ENCODE results near the gene PPFIA1. TPM values are rescaled to one million over a fixed set of nuclear protein-coding genes. Genes with fewer than 3 reads are reported as not detected.

Gene PPFIA1
- polyA plus RNA-seq, 1 of the 3 experiments (the other 2 are of a cell fraction) = 37.4 TPM

GRCh38 chr11:70427436-70427835 is 156.9 kb downstream of the PPFIA1 start:
- no peaks in the 10 kb centered on the region for H3K4me1 ChIP-seq (ENCODE audit: control insufficient read depth in 1 of 2, insufficient read depth in 2 of 2, low read depth in 1 of 2, low read length in 1 of 2)
- no peaks in the 10 kb centered on the region for H3K27me3 ChIP-seq (ENCODE audit: insufficient read depth)
- 96% methylated on average over 9 of the region's 11 CpGs for WGBS (ENCODE audit: low lambda C conversion rate)
- H3K4me3 ChIP-seq (ENCODE audit: low read depth in 2 of 2, low read length in 1 of 2) = no peak overlapping the region
- H3K9ac ChIP-seq = no peak overlapping the region
- H3K79me2 ChIP-seq (ENCODE audit: insufficient read depth) = peaks cover 16% of the 10 kb centered on the region; the same call in 1 of the 2 replicates
- H3K36me3 ChIP-seq (replicated peaks in 1 of 2; ENCODE audit: control insufficient read depth in 1 of 2, insufficient read depth in 2 of 2, low read length in 1 of 2) = peaks cover 46 to 74% of the 10 kb centered on the region in 2 experiments
- no peaks in the 10 kb centered on the region for H3F3A ChIP-seq (replicated peaks; ENCODE audit: insufficient read depth)
- no peaks in the 10 kb centered on the region for H3K9me2 ChIP-seq
- no peaks in the 10 kb centered on the region for H3K9me3 ChIP-seq
- DNase-seq = no peak
- TF ChIP-seq GATA2 (CRISPR knock-in tag; IDR thresholded peaks at IDR 0.05) = no peak
- TF ChIP-seq, protein P1, sequence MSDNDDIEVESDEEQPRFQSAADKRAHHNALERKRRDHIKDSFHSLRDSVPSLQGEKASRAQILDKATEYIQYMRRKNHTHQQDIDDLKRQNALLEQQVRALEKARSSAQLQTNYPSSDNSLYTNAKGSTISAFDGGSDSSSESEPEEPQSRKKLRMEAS (IDR thresholded peaks at IDR 0.05; ENCODE audit: low read depth) = no peak
- TF ChIP-seq CTCF (IDR thresholded peaks at IDR 0.05) = no peak
- TF ChIP-seq TCF12 (IDR thresholded peaks at IDR 0.05) = no peak
- no peak for TF ChIP-seq SMC3 (IDR thresholded peaks at IDR 0.05; ENCODE audit: low read depth, low read length)
- no peak for TF ChIP-seq MXI1 (IDR thresholded peaks at IDR 0.05; ENCODE audit: low read depth, low read length)
- TF ChIP-seq ELF1 (IDR thresholded peaks at IDR 0.05) = no peak
- TF ChIP-seq, protein P2, sequence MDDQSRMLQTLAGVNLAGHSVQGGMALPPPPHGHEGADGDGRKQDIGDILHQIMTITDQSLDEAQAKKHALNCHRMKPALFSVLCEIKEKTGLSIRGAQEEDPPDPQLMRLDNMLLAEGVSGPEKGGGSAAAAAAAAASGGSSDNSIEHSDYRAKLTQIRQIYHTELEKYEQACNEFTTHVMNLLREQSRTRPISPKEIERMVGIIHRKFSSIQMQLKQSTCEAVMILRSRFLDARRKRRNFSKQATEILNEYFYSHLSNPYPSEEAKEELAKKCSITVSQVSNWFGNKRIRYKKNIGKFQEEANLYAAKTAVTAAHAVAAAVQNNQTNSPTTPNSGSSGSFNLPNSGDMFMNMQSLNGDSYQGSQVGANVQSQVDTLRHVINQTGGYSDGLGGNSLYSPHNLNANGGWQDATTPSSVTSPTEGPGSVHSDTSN (IDR thresholded peaks at IDR 0.05) = no peak
- TF ChIP-seq RFX5 (IDR thresholded peaks at IDR 0.05; ENCODE audit: low read length) = no peak
- no peak for TF ChIP-seq TAF1 (IDR thresholded peaks at IDR 0.05; ENCODE audit: borderline replicate concordance, low read depth, low read length)
- TF ChIP-seq EZH2phosphoT487 (IDR thresholded peaks at IDR 0.05; ENCODE audit: borderline replicate concordance, low read depth) = no peak
- no peak for TF ChIP-seq GABPA (IDR thresholded peaks at IDR 0.05; ENCODE audit: low read depth)
- TF ChIP-seq, protein P3, sequence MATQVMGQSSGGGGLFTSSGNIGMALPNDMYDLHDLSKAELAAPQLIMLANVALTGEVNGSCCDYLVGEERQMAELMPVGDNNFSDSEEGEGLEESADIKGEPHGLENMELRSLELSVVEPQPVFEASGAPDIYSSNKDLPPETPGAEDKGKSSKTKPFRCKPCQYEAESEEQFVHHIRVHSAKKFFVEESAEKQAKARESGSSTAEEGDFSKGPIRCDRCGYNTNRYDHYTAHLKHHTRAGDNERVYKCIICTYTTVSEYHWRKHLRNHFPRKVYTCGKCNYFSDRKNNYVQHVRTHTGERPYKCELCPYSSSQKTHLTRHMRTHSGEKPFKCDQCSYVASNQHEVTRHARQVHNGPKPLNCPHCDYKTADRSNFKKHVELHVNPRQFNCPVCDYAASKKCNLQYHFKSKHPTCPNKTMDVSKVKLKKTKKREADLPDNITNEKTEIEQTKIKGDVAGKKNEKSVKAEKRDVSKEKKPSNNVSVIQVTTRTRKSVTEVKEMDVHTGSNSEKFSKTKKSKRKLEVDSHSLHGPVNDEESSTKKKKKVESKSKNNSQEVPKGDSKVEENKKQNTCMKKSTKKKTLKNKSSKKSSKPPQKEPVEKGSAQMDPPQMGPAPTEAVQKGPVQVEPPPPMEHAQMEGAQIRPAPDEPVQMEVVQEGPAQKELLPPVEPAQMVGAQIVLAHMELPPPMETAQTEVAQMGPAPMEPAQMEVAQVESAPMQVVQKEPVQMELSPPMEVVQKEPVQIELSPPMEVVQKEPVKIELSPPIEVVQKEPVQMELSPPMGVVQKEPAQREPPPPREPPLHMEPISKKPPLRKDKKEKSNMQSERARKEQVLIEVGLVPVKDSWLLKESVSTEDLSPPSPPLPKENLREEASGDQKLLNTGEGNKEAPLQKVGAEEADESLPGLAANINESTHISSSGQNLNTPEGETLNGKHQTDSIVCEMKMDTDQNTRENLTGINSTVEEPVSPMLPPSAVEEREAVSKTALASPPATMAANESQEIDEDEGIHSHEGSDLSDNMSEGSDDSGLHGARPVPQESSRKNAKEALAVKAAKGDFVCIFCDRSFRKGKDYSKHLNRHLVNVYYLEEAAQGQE (IDR thresholded peaks at IDR 0.05; ENCODE audit: low read depth, low read length) = no peak
- no peak for TF ChIP-seq JUND (IDR thresholded peaks at IDR 0.05)
- TF ChIP-seq FOSL2 (IDR thresholded peaks at IDR 0.05; ENCODE audit: borderline replicate concordance, low read depth) = no peak
- no peak for TF ChIP-seq RAD21 (IDR thresholded peaks at IDR 0.05; ENCODE audit: low read length)
- TF ChIP-seq FOXM1 (IDR thresholded peaks at IDR 0.05; ENCODE audit: low read depth) = no peak
- no peak for TF ChIP-seq RCOR1 (IDR thresholded peaks at IDR 0.05; ENCODE audit: low read length)
- H4K20me1 ChIP-seq (ENCODE audit: insufficient read depth) = peaks cover 29% of the 10 kb centered on the region
- H2AFZ ChIP-seq (ENCODE audit: low read depth) = no peak overlapping the region
- no peak overlapping the region for H3K4me2 ChIP-seq
- CTCF ChIA-PET = no interaction called here
- POLR2A ChIA-PET = no interaction called here
- H3K27ac ChIP-seq (ENCODE audit: low read depth in 2 of 2, low read length in 1 of 2) = no peak overlapping the region
